Measurements from ENCODE around the gene R3HDM2. TPM values are rescaled to one million over a fixed set of nuclear protein-coding genes. Genes with fewer than 3 reads are reported as not detected.
"Not testable (repeated sequence)": the region's sequence is repeated elsewhere in the genome, so short reads cannot be mapped to it uniquely, and the experiment has no call there.

The R3HDM2 gene
- total RNA-seq, 2 donors from 2014 or later = 36.6 to 54.6 TPM

GRCh38 chr12:57372233-57372632 lies 58.6 kb downstream of the R3HDM2 start:
- no peak overlapping the region for H3K27ac Mint-ChIP-seq
- peaks cover 3% of the 10 kb centered on the region for H3K9me3 Mint-ChIP-seq
- ATAC-seq (replicated peaks) = no peak
- H3K4me1 Mint-ChIP-seq = peaks cover 1% of the 10 kb centered on the region
- peaks cover 25% of the 10 kb centered on the region for H3K36me3 Mint-ChIP-seq (ENCODE audit: low read depth)
- no peak overlapping the region for H3K4me3 Mint-ChIP-seq
- H3K27me3 Mint-ChIP-seq = no peaks in the 10 kb centered on the region

- no peak overlapping the region for H3K27ac Mint-ChIP-seq
- no peak for ATAC-seq (replicated peaks)
- no peaks in the 10 kb centered on the region for H3K27me3 Mint-ChIP-seq
- no peaks in the 10 kb centered on the region for H3K4me1 Mint-ChIP-seq
- peaks cover 4% of the 10 kb centered on the region for H3K9me3 Mint-ChIP-seq
- H3K4me3 Mint-ChIP-seq = no peak overlapping the region
- H3K36me3 Mint-ChIP-seq (ENCODE audit: low read depth) = peaks cover 37% of the 10 kb centered on the region
Measured at GRCh38 chr12:57370696-57371095, 60.1 kb downstream of the R3HDM2 start.

GRCh38 chr12:57370072-57370471 lies 60.8 kb downstream of the R3HDM2 start:
- Mint-ChIP-seq H3K9me3 (peaks cover 4% of the 10 kb centered on the region), H3K27me3 (no peaks in the 10 kb centered on the region), H3K36me3 (ENCODE audit: low read depth) (peaks cover 37% of the 10 kb centered on the region), H3K27ac (no peak overlapping the region), H3K4me1 (no peaks in the 10 kb centered on the region), H3K4me3 (no peak overlapping the region)
- ATAC-seq (replicated peaks) = no peak

DNA sequence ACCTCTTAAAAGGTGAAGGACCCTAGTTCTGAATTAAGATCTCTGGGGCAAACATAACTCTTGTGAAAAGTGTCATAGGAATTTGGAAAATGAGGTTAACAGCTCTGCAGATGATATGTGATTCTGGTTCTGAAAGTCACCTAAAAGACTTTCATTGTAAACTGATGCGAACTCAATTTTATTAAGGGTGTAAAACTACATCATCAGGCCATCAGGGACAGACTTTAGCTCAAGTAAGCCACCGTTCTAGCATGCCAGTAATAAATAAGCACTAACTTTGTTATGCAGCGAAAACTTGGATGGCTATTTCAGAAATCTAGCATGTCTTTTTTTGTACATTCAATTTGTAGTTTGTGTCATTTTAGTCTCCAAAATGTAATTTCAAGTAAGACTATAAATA lies 61.6 kb downstream of the R3HDM2 start:
- Mint-ChIP-seq H3K4me1 (no peaks in the 10 kb centered on the region), H3K27me3 (no peaks in the 10 kb centered on the region), H3K27ac (no peak overlapping the region), H3K4me3 (no peak overlapping the region), H3K36me3 (ENCODE audit: low read depth) (peaks cover 37% of the 10 kb centered on the region), H3K9me3 (peaks cover 4% of the 10 kb centered on the region)
- no peak for ATAC-seq (replicated peaks)

- Mint-ChIP-seq H3K4me1 (no peaks in the 10 kb centered on the region), H3K36me3 (ENCODE audit: low read depth) (peaks cover 37% of the 10 kb centered on the region), H3K27ac (no peak overlapping the region), H3K9me3 (peaks cover 4% of the 10 kb centered on the region), H3K27me3 (no peaks in the 10 kb centered on the region), H3K4me3 (no peak overlapping the region)
- ATAC-seq (replicated peaks) = no peak
Measured at GRCh38 chr12:57368349-57369095, 62.3 kb downstream of the R3HDM2 start.

DNA sequence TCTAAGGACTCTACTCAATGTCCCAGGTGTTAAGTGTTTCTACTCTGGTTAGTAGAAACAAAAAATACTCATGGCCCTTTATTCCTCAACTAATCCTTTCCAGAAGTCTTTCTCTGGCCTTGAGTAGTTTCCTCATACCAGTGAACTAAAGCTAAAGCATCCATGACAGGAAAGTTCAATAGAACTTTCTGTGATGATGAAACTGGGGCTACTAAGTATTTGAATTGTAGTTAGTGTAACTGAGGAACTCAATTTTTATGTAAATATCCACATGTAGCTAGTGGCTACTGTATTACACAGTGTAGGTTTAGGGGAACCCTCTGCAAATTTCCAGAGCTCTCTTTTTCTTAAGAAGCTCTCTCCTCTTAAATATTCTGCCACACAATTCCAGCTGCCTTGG lies 63.7 kb downstream of the R3HDM2 start:
- Mint-ChIP-seq H3K9me3 (peaks cover 4% of the 10 kb centered on the region), H3K4me3 (no peak overlapping the region), H3K27ac (peak overlapping the region; percentile 44), H3K36me3 (ENCODE audit: low read depth) (peaks cover 33% of the 10 kb centered on the region), H3K4me1 (no peaks in the 10 kb centered on the region), H3K27me3 (no peaks in the 10 kb centered on the region)
- no peak for ATAC-seq (replicated peaks)

DNA sequence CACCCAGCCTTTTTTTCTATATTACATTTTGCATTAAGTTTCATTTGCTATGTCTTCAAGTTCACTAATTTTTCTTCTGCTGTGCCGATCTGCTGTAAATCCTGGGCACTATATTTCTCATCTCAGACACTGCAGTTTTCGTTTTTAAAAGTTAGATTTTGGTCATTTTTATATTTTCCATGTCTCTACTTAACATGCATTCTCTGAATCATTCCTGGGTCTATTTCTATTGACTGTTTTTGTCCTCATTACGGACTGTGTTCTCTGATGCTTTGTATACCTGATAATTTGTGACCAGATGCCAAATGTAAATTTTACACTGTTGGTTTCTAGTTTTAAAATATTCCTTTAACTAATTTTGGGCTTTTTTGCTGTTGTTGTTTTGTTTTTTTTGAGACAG lies 64.5 kb downstream of the R3HDM2 start:
- H3K36me3 Mint-ChIP-seq (ENCODE audit: low read depth) = peaks cover 33% of the 10 kb centered on the region
- H3K9me3 Mint-ChIP-seq = peaks cover 4% of the 10 kb centered on the region
- no peaks in the 10 kb centered on the region for H3K4me1 Mint-ChIP-seq
- no peak for ATAC-seq (replicated peaks)
- no peak overlapping the region for H3K27ac Mint-ChIP-seq
- H3K4me3 Mint-ChIP-seq = no peak overlapping the region
- no peaks in the 10 kb centered on the region for H3K27me3 Mint-ChIP-seq

GRCh38 chr12:57364156-57364555 lies 66.7 kb downstream of the R3HDM2 start:
- H3K36me3 Mint-ChIP-seq (ENCODE audit: low read depth) = peaks cover 32% of the 10 kb centered on the region
- not testable (repeated sequence) for H3K9me3 Mint-ChIP-seq; H3K27ac Mint-ChIP-seq; H3K27me3 Mint-ChIP-seq; H3K4me1 Mint-ChIP-seq; ATAC-seq (replicated peaks); H3K4me3 Mint-ChIP-seq

DNA sequence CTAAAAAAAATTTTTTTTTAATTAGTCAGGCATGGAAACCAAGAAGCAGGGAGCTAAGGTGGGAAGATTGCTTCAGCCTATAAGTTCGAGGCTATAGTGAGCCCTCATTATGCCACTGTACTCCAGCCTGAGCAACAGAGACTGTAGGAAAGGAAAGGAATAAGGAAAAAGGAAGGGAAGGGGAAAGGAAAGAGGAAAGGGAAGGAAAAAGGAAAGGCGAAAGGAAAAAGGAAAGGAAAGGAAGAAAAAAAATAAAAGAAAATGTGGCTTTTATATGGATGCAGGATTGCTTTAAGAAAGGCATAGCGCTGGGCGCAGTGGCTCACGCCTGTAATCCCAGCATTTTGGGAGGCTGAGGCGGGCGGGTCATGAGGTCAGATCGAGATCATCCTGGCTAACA lies 70.4 kb downstream of the R3HDM2 start:
- H3K9me3 Mint-ChIP-seq = no peaks in the 10 kb centered on the region
- no peak overlapping the region for H3K4me3 Mint-ChIP-seq
- ATAC-seq (replicated peaks) = no peak
- peaks cover 33% of the 10 kb centered on the region for H3K36me3 Mint-ChIP-seq (ENCODE audit: low read depth)
- H3K27me3 Mint-ChIP-seq = no peaks in the 10 kb centered on the region
- H3K4me1 Mint-ChIP-seq = no peaks in the 10 kb centered on the region
- H3K27ac Mint-ChIP-seq = no peak overlapping the region

DNA sequence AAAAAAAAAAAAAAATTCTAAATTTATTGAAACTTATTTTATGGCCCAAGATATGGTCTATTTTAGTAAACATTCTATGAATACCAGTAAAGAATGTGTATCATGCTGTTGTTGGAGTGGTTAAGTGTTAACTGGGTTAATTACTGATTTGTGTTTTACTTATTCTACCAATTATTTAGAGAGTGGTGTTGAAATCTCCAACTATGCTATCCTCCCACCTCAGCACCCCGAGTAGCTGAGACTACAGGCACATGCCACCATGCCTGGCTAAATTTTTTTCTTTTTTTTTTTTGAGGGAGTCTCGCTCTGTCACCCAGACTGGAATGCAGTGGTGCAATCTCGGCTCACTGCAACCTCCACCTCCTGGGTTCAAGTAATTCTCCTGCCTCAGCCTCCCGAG lies 72.2 kb downstream of the R3HDM2 start:
- H3K4me3 Mint-ChIP-seq = no peak overlapping the region
- no peaks in the 10 kb centered on the region for H3K9me3 Mint-ChIP-seq
- H3K36me3 Mint-ChIP-seq (ENCODE audit: low read depth) = peaks cover 41% of the 10 kb centered on the region
- no peak overlapping the region for H3K27ac Mint-ChIP-seq
- H3K4me1 Mint-ChIP-seq = no peaks in the 10 kb centered on the region
- ATAC-seq (replicated peaks) = no peak
- H3K27me3 Mint-ChIP-seq = no peaks in the 10 kb centered on the region

DNA sequence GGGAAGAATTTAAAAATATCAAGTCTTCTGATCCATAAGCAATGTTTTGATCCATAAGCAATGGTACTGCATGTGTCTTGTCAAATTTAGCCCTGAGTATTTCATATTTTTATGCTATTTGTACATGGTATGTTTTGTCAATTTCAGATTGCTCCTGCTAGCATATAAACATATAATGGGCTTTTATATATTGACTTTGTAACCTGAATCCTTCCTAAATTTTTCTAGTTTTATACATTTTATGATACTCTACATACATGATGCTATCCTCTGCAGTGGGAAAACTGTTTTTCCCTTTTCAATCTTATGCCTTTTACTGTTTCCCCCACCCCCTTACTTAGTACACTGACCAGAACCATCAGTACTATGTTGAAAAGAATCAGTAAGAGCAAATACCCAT lies 75.1 kb downstream of the R3HDM2 start:
- no peak overlapping the region for H3K27ac Mint-ChIP-seq
- H3K36me3 Mint-ChIP-seq (ENCODE audit: low read depth) = peaks cover 40% of the 10 kb centered on the region
- no peaks in the 10 kb centered on the region for H3K4me1 Mint-ChIP-seq
- no peak for ATAC-seq (replicated peaks)
- no peaks in the 10 kb centered on the region for H3K27me3 Mint-ChIP-seq
- H3K4me3 Mint-ChIP-seq = no peak overlapping the region
- H3K9me3 Mint-ChIP-seq = no peaks in the 10 kb centered on the region

DNA sequence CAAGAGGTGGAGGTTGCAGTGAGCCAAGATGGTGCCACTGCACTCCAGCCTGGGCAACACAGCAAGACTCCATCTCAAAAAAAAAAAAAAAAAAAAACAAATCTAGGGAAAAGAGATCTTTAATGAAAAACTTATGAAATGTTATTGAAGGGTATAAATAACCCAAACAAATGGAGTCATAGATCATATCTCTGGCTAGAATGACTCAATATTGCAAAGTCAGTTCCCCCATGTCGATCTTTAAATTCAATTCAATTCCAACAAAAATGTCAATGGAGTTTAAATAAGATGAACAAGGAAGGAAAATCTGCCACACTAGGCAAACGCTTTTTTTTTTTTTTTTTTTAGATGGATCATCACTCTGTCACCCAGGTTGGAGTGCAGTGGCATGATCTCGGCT lies 78.7 kb downstream of the R3HDM2 start:
- Mint-ChIP-seq H3K4me3 (no peak overlapping the region), H3K9me3 (no peaks in the 10 kb centered on the region), H3K27me3 (no peaks in the 10 kb centered on the region), H3K27ac (no peak overlapping the region), H3K36me3 (ENCODE audit: low read depth) (peaks cover 52% of the 10 kb centered on the region), H3K4me1 (no peaks in the 10 kb centered on the region)
- ATAC-seq (replicated peaks) = no peak

GRCh38 chr12:57347284-57347683 lies 83.6 kb downstream of the R3HDM2 start:
- no peak for ATAC-seq (replicated peaks)
- Mint-ChIP-seq H3K4me3 (no peak overlapping the region), H3K27ac (no peak overlapping the region), H3K36me3 (ENCODE audit: low read depth) (peaks cover 61% of the 10 kb centered on the region), H3K27me3 (no peaks in the 10 kb centered on the region), H3K9me3 (no peaks in the 10 kb centered on the region), H3K4me1 (peaks cover 13% of the 10 kb centered on the region)

GRCh38 chr12:57343703-57344378 lies 87.0 kb downstream of the R3HDM2 start:
- Mint-ChIP-seq H3K4me3 (peak overlapping the region; percentile 40), H3K9me3 (no peaks in the 10 kb centered on the region), H3K27me3 (no peaks in the 10 kb centered on the region), H3K4me1 (peaks cover 13% of the 10 kb centered on the region), H3K36me3 (ENCODE audit: low read depth) (peaks cover 53% of the 10 kb centered on the region), H3K27ac (peak overlapping the region; percentile 34)
- peak; percentile 76 for ATAC-seq (replicated peaks)

- Mint-ChIP-seq H3K9me3 (no peaks in the 10 kb centered on the region), H3K4me3 (no peak overlapping the region), H3K27me3 (no peaks in the 10 kb centered on the region), H3K27ac (peak overlapping the region; percentile 28), H3K36me3 (ENCODE audit: low read depth) (peaks cover 41% of the 10 kb centered on the region), H3K4me1 (peaks cover 13% of the 10 kb centered on the region)
- no peak for ATAC-seq (replicated peaks)
Measured at GRCh38 chr12:57342207-57342691, 88.6 kb downstream of the R3HDM2 start.

Data from activated T-helper 17 cell treated with anti-CD3 and anti-CD28 coated beads, Interleukin-2, amount 50 U/mL, for 72 hours (primary cell).